Nephron (organoid): ENCODE results near the gene HM13.
A peak's percentile ranks its signal among the peaks of the same experiment; 100 is the strongest.

Experiments
- H3K27ac Mint-ChIP-seq, 3 experiments: 2 replicates each; pipeline ENCODE4 v1.8.0; 2020; ENCODE audit warnings: mixed read lengths in 3 of 3, mild to moderate bottlenecking in 2 of 3, moderate library complexity in 1 of 3
- H3K27me3 Mint-ChIP-seq: 2 replicates; pipeline ENCODE4 v1.8.0; 2021; ENCODE audit warnings: low read depth, mild to moderate bottlenecking, moderate library complexity, mixed read lengths
- H3K36me3 Mint-ChIP-seq: 2 replicates; pipeline ENCODE4 v1.8.0; 2020; ENCODE audit warnings: low read depth, mixed read lengths
- H3K4me1 Mint-ChIP-seq: 2 replicates; pipeline ENCODE4 v1.8.0; 2020; ENCODE audit warnings: mixed read lengths
- H3K4me3 Mint-ChIP-seq, 3 experiments: 2 replicates each; pipeline ENCODE4 v1.8.0; 2020; ENCODE audit warnings: mild to moderate bottlenecking in 3 of 3, mixed read lengths in 3 of 3, moderate library complexity in 2 of 3
- H3K9me3 Mint-ChIP-seq: 2 replicates; pipeline ENCODE4 v1.8.0; 2020; ENCODE audit warnings: mixed read lengths
- CTCF ChIP-seq, 3 experiments: fragments of 200-600 bp; sonication (generic); IDR thresholded peaks; one replicate each; pipeline ENCODE4 v1.5.0; 2021; ENCODE audit warnings: antibody characterized with exemption in 3 of 3; ENCODE audit not compliant: unreplicated experiment in 3 of 3

Gene HM13

GRCh38 chr20:31559704-31560093, 45.5 kb downstream of the HM13 start:
- no peak overlapping the region for H3K4me3 Mint-ChIP-seq

DNA sequence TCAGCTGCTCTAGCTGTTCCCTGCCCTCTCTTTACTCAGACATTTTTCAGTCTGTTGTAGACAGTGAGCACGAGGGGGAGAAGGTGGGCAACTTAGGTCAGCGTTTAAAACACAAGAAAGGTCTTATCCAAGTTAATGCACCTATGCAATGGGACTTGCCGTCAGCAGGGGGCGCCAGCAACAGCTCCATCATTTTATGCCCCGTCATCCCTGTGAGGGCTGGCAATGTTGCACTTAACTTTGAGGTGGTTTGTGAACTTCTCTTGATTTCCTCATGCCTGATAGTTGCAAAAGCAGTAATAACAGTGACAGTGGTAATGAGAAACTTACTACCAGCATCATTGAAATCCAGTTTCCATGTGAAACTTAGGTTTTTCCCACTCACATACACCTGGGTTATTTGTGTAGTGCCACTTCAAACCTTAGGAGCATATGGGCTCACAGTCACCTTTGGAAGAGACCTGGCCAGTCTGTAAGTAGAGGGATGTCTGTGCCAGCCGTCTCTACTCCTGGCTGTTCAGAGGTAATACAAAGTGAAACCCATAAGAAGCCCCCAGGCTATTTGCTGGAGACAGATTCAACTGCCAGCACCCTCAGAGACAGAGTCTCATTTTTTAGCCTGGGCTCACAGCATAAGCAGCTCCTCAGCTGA, 46.0 kb downstream of the HM13 start:
- H3K36me3 Mint-ChIP-seq = peaks cover 40% of the 10 kb centered on the region
- no peak overlapping the region for H3K4me3 Mint-ChIP-seq
- H3K9me3 Mint-ChIP-seq = no peaks in the 10 kb centered on the region
- peaks cover 5% of the 10 kb centered on the region for H3K4me1 Mint-ChIP-seq
- peak; percentile 76 to 86 (median 85) for TF ChIP-seq CTCF (IDR thresholded peaks at IDR 0.05; ENCODE audit: unreplicated experiment in 3 of 3)
- peak overlapping the region in 2 of 3 experiments; percentile 62 to 89 for H3K27ac Mint-ChIP-seq
- no peaks in the 10 kb centered on the region for H3K27me3 Mint-ChIP-seq

More at GRCh38 chr20:31559704-31560093, 45.5 kb downstream of the HM13 start:
- Mint-ChIP-seq H3K27me3 (no peaks in the 10 kb centered on the region), H3K4me1 (peaks cover 5% of the 10 kb centered on the region), H3K36me3 (peaks cover 40% of the 10 kb centered on the region), H3K27ac (peak overlapping the region in 2 of 3 experiments; percentile 62 to 89), H3K9me3 (no peaks in the 10 kb centered on the region)
- TF ChIP-seq CTCF (IDR thresholded peaks at IDR 0.05; ENCODE audit: unreplicated experiment in 3 of 3) = no peak

GRCh38 chr20:31560746-31561598, 46.7 kb downstream of the HM13 start:
- H3K9me3 Mint-ChIP-seq = no peaks in the 10 kb centered on the region
- H3K27me3 Mint-ChIP-seq = no peaks in the 10 kb centered on the region
- H3K36me3 Mint-ChIP-seq = peaks cover 44% of the 10 kb centered on the region
- no peak overlapping the region for H3K4me3 Mint-ChIP-seq
- no peak for TF ChIP-seq CTCF (IDR thresholded peaks at IDR 0.05; ENCODE audit: unreplicated experiment in 3 of 3)
- H3K27ac Mint-ChIP-seq = no peak overlapping the region
- peaks cover 5% of the 10 kb centered on the region for H3K4me1 Mint-ChIP-seq

GRCh38 chr20:31562241-31562640, 48.0 kb downstream of the HM13 start:
- H3K9me3 Mint-ChIP-seq = no peaks in the 10 kb centered on the region
- H3K36me3 Mint-ChIP-seq = peaks cover 40% of the 10 kb centered on the region
- TF ChIP-seq CTCF (IDR thresholded peaks at IDR 0.05; ENCODE audit: unreplicated experiment in 3 of 3) = no peak
- peaks cover 9% of the 10 kb centered on the region for H3K4me1 Mint-ChIP-seq
- peak overlapping the region in 1 of 3 experiments; percentile 42 for H3K27ac Mint-ChIP-seq
- H3K27me3 Mint-ChIP-seq = no peaks in the 10 kb centered on the region
- no peak overlapping the region for H3K4me3 Mint-ChIP-seq

- Mint-ChIP-seq H3K9me3 (no peaks in the 10 kb centered on the region), H3K4me1 (peaks cover 27% of the 10 kb centered on the region), H3K27me3 (no peaks in the 10 kb centered on the region)
Measured at GRCh38 chr20:31564284-31564683, 50.0 kb downstream of the HM13 start.

More at GRCh38 chr20:31564284-31564683, 50.0 kb downstream of the HM13 start:
- Mint-ChIP-seq H3K27ac (no peak overlapping the region), H3K36me3 (peaks cover 33% of the 10 kb centered on the region), H3K4me3 (no peak overlapping the region)
- TF ChIP-seq CTCF (IDR thresholded peaks at IDR 0.05; ENCODE audit: unreplicated experiment in 3 of 3) = no peak
